Measurements from ENCODE around the gene FZD10.

GRCh38 chr12:130151846-130152245, 10.4 kb upstream of the FZD10 start:
- TF ChIP-seq POLR2A (IDR thresholded peaks at IDR 0.05) (no peak), CTCF (IDR thresholded peaks at IDR 0.05) (no peak)

Measured in adrenal gland (tissue), 5 donors.